ENCODE measurements around the gene ZNF831. TPM values are rescaled to one million over a fixed set of nuclear protein-coding genes. Genes with fewer than 3 reads are reported as not detected.

ZNF831 gene
- total and polyA plus RNA-seq, 10 of the 15 experiments (the other 5 are each of a cell fraction or from before 2014, with no cell fraction given) = 0.01 to 0.97 (median 0.23) TPM

GRCh38 chr20:59299945-59300332 is 136.3 kb downstream of the ZNF831 start:
- 42% methylated on average over 19 of the region's 19 CpGs for WGBS (ENCODE audit: insufficient coverage, insufficient replicate concordance, low lambda C conversion rate, missing lambda C conversion rate)
- no peak for ATAC-seq
- no peak for DNase-seq (ENCODE audit: low read depth, low spot score)
- H3K36me3 ChIP-seq (ENCODE audit: control insufficient read depth in 2 of 2, insufficient read depth in 2 of 2, low read length in 1 of 2) = no peaks in the 10 kb centered on the region
- in situ Hi-C loops (cut with MboI) = no loop called here
- no peaks in the 10 kb centered on the region for H3K79me2 ChIP-seq (ENCODE audit: control insufficient read depth, insufficient read depth, low read length)
- FAIRE-seq = no peak
- no peak overlapping the region for H3K4me2 ChIP-seq (ENCODE audit: control insufficient read depth, insufficient read depth)
- H3K27me3 ChIP-seq (replicated peaks in 1 of 2; ENCODE audit: control insufficient read depth in 2 of 2, insufficient read depth in 2 of 2, low read length in 1 of 2) = peaks cover 0 to 10% of the 10 kb centered on the region in 2 experiments; a peak in 3 of 4 replicates
- H3K4me3 ChIP-seq = no peak overlapping the region
- no peak overlapping the region for H3K9ac ChIP-seq (ENCODE audit: control insufficient read depth, insufficient read depth, low read length)
- no peaks in the 10 kb centered on the region for H3K4me1 ChIP-seq (ENCODE audit: control insufficient read depth, insufficient read depth, low read length)
- TF ChIP-seq ZZZ3 (IDR thresholded peaks at IDR 0.05; ENCODE audit: control insufficient read depth, insufficient read length, low read depth) = no peak
- TF ChIP-seq CREM (IDR thresholded peaks at IDR 0.05; ENCODE audit: low read depth) = no peak
- no peak for TF ChIP-seq NFYA (IDR thresholded peaks at IDR 0.05; ENCODE audit: borderline replicate concordance, low read depth, low read length)
- TF ChIP-seq RCOR1 (conservative IDR thresholded peaks at IDR 0.05; ENCODE audit: low read depth, low read length) = no peak
- no peak for TF ChIP-seq MEF2B (IDR thresholded peaks at IDR 0.05; ENCODE audit: partially characterized antibody, poor library complexity, severe bottlenecking)
- TF ChIP-seq SMC3 (IDR thresholded peaks at IDR 0.05; ENCODE audit: borderline replicate concordance, low read length) = no peak
- no peak for TF ChIP-seq GATAD2B (conservative IDR thresholded peaks at IDR 0.05; ENCODE audit: low read depth)
- TF ChIP-seq IRF3 (IDR thresholded peaks at IDR 0.05) = no peak
- no peak for TF ChIP-seq CHD1 (IDR thresholded peaks at IDR 0.05; ENCODE audit: low read depth, low read length)
- TF ChIP-seq RB1 (IDR thresholded peaks at IDR 0.05; ENCODE audit: borderline replicate concordance) = no peak
- TF ChIP-seq ZBTB33 (IDR thresholded peaks at IDR 0.05) = no peak
- TF ChIP-seq MEF2A (IDR thresholded peaks at IDR 0.05; ENCODE audit: insufficient read depth, low read depth, low read length) = no peak
- TF ChIP-seq BCL11A (IDR thresholded peaks at IDR 0.05; ENCODE audit: low read depth, low read length) = no peak
- no peak for TF ChIP-seq JUND (IDR thresholded peaks at IDR 0.05; ENCODE audit: low read depth, low read length)
- TF ChIP-seq MLLT1 (IDR thresholded peaks at IDR 0.05) = no peak
- no peak for TF ChIP-seq SMARCA5 (IDR thresholded peaks at IDR 0.05)
- TF ChIP-seq CBFB (IDR thresholded peaks at IDR 0.05; ENCODE audit: low read depth) = no peak
- no peak for TF ChIP-seq CBX5 (IDR thresholded peaks at IDR 0.05; ENCODE audit: low read depth)
- TF ChIP-seq E4F1 (IDR thresholded peaks at IDR 0.05; ENCODE audit: borderline replicate concordance, partially characterized antibody) = no peak
- intact Hi-C loops (cut with micrococcal nuclease; ENCODE audit: unreplicated experiment) = no loop called here
- no TSS peak for BruUV-seq (replicated peaks)
- RAD21 ChIA-PET (ENCODE audit: unreplicated experiment) = no interaction called here
- POLR2A ChIA-PET = no interaction called here
- H3K9me3 ChIP-seq (replicated peaks; ENCODE audit: control insufficient read depth, insufficient read depth, low read length) = no peaks in the 10 kb centered on the region
- H2AFZ ChIP-seq (ENCODE audit: control insufficient read depth, low read depth, low read length) = no peak overlapping the region
- SMC1A ChIA-PET (ENCODE audit: uncharacterized antibody, unreplicated experiment) = interaction anchor here (0.9 kb wide), 1 partner anchor 453 kb away, joined by 3 read pairs; no protein-coding TSS in a partner anchor
- no peak overlapping the region for H3K27ac ChIP-seq (ENCODE audit: control insufficient read depth, insufficient read depth)
- CTCF ChIA-PET = no interaction called here
- no peaks in the 10 kb centered on the region for H4K20me1 ChIP-seq (ENCODE audit: control insufficient read depth, insufficient read depth)

All from GM12878 (cell line).